Measurements from ENCODE around the gene ZBTB20.
A peak's percentile ranks its signal among the peaks of the same experiment; 100 is the strongest.

The ZBTB20 gene

DNA sequence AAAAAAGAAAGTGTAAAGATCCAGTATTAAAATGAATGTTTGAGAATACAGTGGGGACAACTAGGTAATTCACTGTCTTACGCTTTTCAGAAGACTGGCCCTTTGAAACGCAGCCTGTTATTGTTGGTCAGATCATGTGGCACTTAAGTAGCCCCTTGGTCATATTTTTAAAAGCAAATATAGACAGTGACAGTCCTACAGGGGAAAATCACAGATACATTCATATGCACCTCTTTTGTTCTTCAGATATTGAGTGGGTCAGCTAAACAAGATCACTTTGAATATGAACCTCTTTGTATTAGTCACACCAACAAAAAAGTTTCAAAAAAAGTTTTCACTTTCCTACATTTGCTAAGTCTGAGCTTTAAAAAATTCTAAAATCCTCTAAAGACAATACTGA, 817.3 kb downstream of the ZBTB20 start:
- peak overlapping the region; percentile 90 for H3K27ac Mint-ChIP-seq
- H3K9me3 Mint-ChIP-seq = peaks cover 2% of the 10 kb centered on the region
- DNase-seq (ENCODE audit: low spot score in 2 of 2) (no peak), ATAC-seq (peak; percentile 65)
- H3K4me3 Mint-ChIP-seq = peak overlapping the region; percentile 10
- peaks cover 17% of the 10 kb centered on the region for H3K36me3 Mint-ChIP-seq
- H3K4me1 Mint-ChIP-seq = peaks cover 71% of the 10 kb centered on the region

DNA sequence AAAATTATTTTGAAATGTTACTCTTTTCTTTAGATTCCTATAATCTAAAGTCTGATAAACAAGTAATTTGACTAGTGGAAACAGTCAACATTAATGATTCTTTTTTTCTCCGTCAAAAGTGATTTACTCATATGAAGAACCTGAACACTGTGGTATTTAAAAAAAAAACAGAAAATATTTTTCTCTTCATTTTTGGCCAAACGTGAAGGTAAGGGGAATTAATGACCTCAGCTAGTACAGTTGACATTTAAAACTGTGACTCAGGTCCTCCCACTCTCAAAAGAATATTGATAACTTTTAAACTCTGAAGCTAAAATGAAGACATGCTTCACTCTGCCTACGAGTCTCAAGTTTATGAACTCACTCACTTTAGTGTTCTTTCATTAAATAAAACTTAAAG, 818.7 kb downstream of the ZBTB20 start:
- Mint-ChIP-seq H3K4me3 (peak overlapping the region; percentile 61), H3K36me3 (peaks cover 17% of the 10 kb centered on the region), H3K4me1 (peaks cover 71% of the 10 kb centered on the region), H3K9me3 (peaks cover 2% of the 10 kb centered on the region), H3K27ac (peak overlapping the region; percentile 90)
- DNase-seq (ENCODE audit: low spot score in 2 of 2) (no peak), ATAC-seq (peak; percentile 68)

DNA sequence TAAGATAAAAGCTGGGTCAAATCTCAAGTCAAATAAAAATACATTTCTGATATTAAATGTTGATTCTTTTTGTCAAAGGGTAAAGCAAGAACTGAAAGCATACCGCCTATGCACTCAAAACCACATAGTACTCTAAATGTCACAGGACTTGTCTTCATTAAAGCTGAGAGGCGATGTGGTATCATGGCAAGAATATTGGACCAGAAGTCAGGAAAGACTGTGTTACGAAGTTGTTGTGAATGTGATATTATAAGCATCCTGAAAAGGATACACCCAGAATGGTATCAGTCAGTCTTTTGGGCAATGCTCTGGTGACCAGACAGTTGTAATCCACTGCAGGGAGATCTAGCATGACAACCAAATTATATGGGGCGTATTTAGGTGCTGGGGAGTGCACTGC, 819.4 kb downstream of the ZBTB20 start:
- peaks cover 2% of the 10 kb centered on the region for H3K9me3 Mint-ChIP-seq
- H3K4me1 Mint-ChIP-seq = peaks cover 69% of the 10 kb centered on the region
- no peak for DNase-seq (ENCODE audit: low spot score in 2 of 2)
- peak overlapping the region; percentile 90 for H3K27ac Mint-ChIP-seq
- peak overlapping the region; percentile 61 for H3K4me3 Mint-ChIP-seq
- ATAC-seq = no peak
- H3K36me3 Mint-ChIP-seq = peaks cover 17% of the 10 kb centered on the region

DNA sequence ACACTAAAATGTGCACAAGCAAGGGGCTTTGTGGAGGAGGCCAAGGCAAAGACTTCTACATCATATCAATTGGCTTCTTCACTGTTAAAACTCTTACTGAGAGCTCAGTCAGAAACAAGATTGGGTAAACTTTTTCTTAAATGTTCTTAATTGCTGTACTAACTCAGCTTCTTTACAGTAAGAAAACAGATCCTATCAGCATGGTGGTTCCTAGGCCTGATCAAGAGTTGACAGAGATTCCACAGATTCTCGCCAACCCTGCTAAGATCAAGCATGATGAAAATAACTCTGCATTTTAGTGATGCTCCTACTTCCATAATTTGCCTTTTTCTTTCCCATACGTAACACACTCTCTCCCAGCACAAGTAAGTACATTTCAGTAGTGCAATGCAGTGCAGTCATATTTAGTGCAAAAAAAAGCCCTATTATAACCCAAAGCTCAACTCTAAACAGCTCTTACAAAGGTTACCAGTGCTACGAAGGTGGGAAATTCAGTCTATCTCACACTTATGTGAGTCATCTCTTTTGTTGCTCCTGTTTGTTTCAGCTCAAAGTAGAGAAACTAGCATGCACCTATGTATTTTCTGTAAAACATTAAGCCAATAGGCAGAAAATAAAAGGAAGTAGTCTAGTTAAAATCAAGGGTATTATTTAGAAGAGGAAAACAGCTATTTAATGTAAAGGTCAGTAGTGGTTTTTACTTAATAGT, 823.4 kb downstream of the ZBTB20 start:
- Mint-ChIP-seq H3K36me3 (peaks cover 8% of the 10 kb centered on the region), H3K4me1 (peaks cover 74% of the 10 kb centered on the region), H3K27ac (peak overlapping the region; percentile 12), H3K9me3 (no peaks in the 10 kb centered on the region), H3K4me3 (peak overlapping the region; percentile 13)
- no peak for DNase-seq (ENCODE audit: low spot score in 2 of 2)
- ATAC-seq = peak; percentile 73

DNA sequence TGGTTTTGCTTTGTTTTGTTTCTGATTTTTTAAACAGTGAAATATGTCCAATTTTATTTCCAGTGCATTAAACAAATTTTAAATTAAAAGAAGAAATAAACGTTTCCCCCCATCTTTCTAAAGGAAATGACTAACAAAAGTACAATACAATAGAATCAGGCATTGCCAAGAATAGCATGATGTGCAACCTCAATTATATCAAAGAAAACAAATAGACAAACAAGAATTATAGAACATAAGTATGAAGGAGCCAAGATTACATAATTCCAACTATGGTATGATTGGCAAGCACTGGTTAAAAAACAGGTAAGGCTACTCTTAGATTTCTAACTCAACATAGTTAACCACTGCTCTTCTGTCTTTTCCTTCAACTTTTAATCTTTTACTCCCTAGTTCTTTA, 826.8 kb downstream of the ZBTB20 start:
- no peak overlapping the region for H3K4me3 Mint-ChIP-seq
- no peak overlapping the region for H3K27ac Mint-ChIP-seq
- H3K9me3 Mint-ChIP-seq = no peaks in the 10 kb centered on the region
- H3K4me1 Mint-ChIP-seq = peaks cover 84% of the 10 kb centered on the region
- H3K36me3 Mint-ChIP-seq = peaks cover 6% of the 10 kb centered on the region
- ATAC-seq = no peak
- no peak for DNase-seq (ENCODE audit: low spot score in 2 of 2)

DNA sequence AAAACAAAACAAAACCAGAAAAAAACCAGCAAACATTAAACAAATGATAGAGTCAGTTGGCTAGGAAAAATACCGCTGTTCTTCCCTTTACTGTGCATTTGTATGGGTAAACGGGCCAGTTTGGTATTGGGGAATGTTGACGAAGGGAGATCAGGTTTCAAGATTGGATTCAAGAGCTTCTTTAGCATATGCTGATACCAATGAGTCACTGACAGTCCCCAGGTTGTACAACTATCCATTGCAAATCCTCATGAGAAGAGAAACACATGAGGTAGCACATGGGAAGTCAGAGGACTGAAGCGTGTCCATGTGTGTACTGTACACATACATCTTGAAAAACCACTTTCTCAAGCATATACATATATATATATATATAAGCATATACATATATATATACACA, 827.6 kb downstream of the ZBTB20 start:
- Mint-ChIP-seq H3K36me3 (peaks cover 8% of the 10 kb centered on the region), H3K27ac (no peak overlapping the region), H3K4me3 (no peak overlapping the region), H3K4me1 (peaks cover 84% of the 10 kb centered on the region), H3K9me3 (no peaks in the 10 kb centered on the region)
- no peak for DNase-seq (ENCODE audit: low spot score in 2 of 2)
- no peak for ATAC-seq

DNA sequence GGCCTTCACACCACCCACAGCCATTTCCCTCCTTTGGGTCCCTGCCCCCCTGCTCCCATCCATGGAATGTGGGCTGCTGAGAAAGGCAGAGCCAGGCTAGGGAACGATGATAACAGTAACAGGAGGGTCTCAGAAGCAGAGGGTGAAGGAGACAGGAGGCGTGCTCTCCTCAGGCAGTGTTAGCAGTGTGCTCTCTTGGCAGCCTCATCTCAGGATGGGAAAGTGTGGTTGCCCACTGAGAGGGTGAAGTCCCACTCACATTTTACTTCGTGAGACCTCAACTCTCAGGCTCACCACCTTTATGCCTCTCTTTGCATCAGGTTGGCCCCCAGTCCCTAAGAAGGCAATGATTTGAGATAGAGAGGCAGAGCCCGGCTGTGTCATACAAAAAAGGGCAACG, 828.8 kb downstream of the ZBTB20 start:
- Mint-ChIP-seq H3K4me3 (peak overlapping the region; percentile 52), H3K27ac (peak overlapping the region; percentile 60), H3K9me3 (no peaks in the 10 kb centered on the region), H3K36me3 (peaks cover 20% of the 10 kb centered on the region), H3K4me1 (peaks cover 84% of the 10 kb centered on the region)
- ATAC-seq (peak; percentile 79), DNase-seq (ENCODE audit: low spot score in 2 of 2) (no peak)

DNA sequence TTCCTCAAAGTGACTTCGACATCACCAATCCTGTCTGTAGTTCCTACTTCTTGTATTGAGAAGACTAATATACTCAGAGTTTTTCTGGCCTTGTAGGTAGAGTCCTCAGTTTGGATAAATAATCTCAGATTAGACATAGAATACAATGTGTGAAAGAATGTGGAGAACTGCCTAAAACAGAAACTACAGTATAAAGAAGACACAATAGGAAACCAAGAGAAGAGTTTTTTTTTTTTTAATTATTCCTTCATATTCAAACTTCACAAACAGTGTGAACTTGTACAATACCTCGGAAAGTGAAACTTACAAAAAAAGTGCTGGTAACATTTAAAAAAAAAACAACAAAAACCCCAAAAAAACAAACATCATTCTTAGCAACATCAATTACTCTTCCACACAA, 832.8 kb downstream of the ZBTB20 start:
- Mint-ChIP-seq H3K36me3 (peaks cover 40% of the 10 kb centered on the region), H3K9me3 (no peaks in the 10 kb centered on the region), H3K4me3 (peak overlapping the region; percentile 3), H3K27ac (peak overlapping the region; percentile 64), H3K4me1 (peaks cover 73% of the 10 kb centered on the region)
- ATAC-seq = no peak
- no peak for DNase-seq (ENCODE audit: low spot score in 2 of 2)

DNA sequence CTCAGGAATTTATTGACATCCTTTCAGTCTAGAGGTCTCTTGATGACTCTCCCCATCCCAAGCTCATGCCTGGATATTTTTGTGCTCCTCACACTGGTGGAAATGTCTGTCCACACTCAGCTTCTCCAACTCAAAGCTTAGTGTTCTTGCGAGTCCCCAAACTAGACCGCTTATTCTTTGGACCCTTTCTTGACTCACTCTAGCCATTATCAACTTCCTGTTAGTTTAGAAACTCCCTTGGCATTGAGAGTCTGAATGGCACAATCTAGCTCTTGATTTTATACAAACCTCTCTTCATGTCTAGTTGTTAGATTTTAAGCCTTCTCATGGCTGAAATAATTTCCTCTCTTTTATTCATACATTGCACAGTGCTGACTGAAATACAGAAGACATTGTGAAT, 833.7 kb downstream of the ZBTB20 start:
- Mint-ChIP-seq H3K36me3 (peaks cover 45% of the 10 kb centered on the region), H3K9me3 (no peaks in the 10 kb centered on the region), H3K4me3 (peak overlapping the region; percentile 3), H3K4me1 (peaks cover 74% of the 10 kb centered on the region), H3K27ac (peak overlapping the region; percentile 64)
- peak; percentile 29 for ATAC-seq
- DNase-seq (ENCODE audit: low spot score in 2 of 2) = no peak

DNA sequence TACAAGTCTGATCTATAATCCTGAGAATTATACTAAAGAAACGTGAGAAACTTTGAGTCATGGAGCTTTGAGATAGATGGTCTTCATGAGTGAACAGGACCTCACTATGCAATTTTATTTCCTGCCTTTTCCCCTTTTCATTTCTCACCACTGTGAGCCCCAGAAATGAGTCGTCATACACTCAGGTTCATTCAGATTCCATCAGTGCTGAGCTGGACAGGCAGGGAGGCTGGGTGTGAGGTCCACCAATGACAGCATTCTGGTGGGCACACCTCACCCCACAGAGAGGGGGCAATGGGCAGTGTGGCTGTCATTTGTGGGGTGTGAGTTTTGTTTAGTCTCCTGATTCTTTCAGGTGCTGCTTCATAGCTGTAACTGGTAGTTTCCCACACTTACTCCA, 836.4 kb downstream of the ZBTB20 start:
- peak; percentile 39 for ATAC-seq
- H3K36me3 Mint-ChIP-seq = peaks cover 62% of the 10 kb centered on the region
- H3K27ac Mint-ChIP-seq = peak overlapping the region; percentile 77
- no peak for DNase-seq (ENCODE audit: low spot score in 2 of 2)
- H3K4me1 Mint-ChIP-seq = peaks cover 69% of the 10 kb centered on the region
- H3K9me3 Mint-ChIP-seq = no peaks in the 10 kb centered on the region
- H3K4me3 Mint-ChIP-seq = no peak overlapping the region

DNA sequence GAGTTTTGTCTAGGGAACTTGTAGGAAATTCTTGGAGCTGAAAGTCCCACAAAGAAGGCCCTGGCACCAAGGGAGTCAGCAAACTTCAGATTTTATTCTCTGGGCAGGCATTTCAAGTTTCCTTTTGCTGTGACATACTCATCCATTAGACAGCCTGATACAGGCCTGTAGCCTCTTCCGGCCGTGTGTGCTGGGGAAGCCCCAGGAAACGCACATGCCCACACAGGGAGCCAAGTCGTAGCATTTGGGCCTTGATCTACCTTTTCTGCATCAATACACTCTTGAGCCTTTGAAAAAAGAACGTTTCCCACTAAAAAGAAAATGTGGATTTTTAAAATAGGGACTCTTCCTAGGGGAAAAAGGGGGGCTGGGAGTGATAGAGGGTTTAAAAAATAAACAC, 838.3 kb downstream of the ZBTB20 start:
- Mint-ChIP-seq H3K4me1 (peaks cover 66% of the 10 kb centered on the region), H3K4me3 (peak overlapping the region; percentile 59), H3K27ac (peak overlapping the region; percentile 93), H3K9me3 (no peaks in the 10 kb centered on the region), H3K36me3 (peaks cover 72% of the 10 kb centered on the region)
- DNase-seq (ENCODE audit: low spot score in 2 of 2) (no peak), ATAC-seq (peak; percentile 86)

DNA sequence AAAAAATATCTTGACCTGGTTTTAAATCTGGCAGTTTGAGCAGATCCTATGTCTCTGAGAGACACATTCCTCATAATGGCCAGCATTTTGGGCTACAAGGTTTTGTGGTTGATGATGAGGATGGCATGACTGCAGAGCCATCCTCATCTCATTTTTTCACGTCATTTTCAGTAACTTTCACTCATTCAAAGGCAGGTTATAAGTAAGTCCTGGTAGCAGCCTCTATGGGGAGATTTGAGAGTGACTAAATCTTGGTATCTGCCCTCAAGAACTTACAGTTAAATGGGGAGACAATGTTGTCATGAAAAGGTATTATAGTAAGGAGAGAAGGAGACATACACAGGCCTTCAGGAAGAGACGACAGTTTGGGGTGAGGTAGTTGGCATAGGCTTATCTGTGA, 838.7 kb downstream of the ZBTB20 start:
- Mint-ChIP-seq H3K4me3 (peak overlapping the region; percentile 59), H3K27ac (peak overlapping the region; percentile 93), H3K4me1 (peaks cover 62% of the 10 kb centered on the region), H3K9me3 (no peaks in the 10 kb centered on the region), H3K36me3 (peaks cover 71% of the 10 kb centered on the region)
- ATAC-seq (peak; percentile 76), DNase-seq (ENCODE audit: low spot score in 2 of 2) (no peak)

DNA sequence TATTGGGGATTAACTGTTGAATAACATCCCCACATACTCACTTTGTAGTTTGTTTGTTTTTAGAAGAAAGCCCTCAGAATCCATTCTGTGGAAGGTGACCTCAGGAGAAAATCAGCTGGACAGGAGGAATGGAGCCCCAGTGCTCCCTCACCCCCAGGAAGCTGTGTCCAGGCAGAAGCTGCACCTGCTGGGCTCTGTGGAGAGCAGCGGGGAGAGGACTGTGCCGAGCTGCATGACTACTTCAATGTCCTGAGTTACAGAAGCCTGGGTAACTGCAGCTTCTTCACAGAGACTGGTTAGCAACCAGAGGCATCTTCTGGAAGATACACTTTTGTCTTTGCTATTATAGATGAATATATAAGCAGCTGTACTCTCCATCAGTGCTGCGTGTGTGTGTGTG, 839.3 kb downstream of the ZBTB20 start:
- DNase-seq (ENCODE audit: low spot score in 2 of 2) (no peak), ATAC-seq (no peak)
- peaks cover 60% of the 10 kb centered on the region for H3K4me1 Mint-ChIP-seq
- no peaks in the 10 kb centered on the region for H3K9me3 Mint-ChIP-seq
- peak overlapping the region; percentile 59 for H3K4me3 Mint-ChIP-seq
- H3K36me3 Mint-ChIP-seq = peaks cover 67% of the 10 kb centered on the region
- H3K27ac Mint-ChIP-seq = peak overlapping the region; percentile 93

DNA sequence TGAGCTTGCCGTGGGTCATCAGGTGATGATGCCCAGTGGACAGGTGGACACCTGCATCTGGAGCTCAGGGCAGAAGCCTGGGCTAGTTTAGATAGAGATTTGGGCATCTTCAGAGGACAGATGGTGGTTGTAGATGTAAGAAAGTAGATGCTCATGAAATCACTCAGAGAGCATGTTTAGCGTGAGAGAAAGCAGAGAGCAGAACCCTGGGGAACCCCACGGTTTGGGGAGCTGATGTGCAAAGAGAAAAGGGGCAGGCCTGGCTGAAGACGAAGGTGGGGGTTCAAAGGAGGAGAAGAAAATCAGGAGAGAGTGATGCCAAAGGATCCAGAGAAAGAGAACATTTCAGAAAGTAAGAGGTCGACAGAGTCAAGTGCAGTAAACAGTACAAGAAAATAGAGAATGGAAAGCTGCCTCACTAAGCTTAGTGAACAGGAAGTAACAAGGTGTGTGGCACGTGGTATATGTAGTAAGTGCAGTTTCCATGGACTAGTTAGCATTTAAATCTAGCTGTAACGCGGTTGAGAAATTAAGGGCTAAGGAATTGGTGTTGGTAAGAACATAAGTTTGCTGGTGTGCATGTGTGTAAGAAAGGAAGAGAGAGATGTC, 839.8 kb downstream of the ZBTB20 start:
- Mint-ChIP-seq H3K36me3 (peaks cover 67% of the 10 kb centered on the region), H3K4me1 (peaks cover 60% of the 10 kb centered on the region), H3K9me3 (no peaks in the 10 kb centered on the region), H3K27ac (peak overlapping the region; percentile 93), H3K4me3 (peak overlapping the region; percentile 59)
- ATAC-seq = peak; percentile 63
- DNase-seq (ENCODE audit: low spot score in 2 of 2) = peak in 1 of 2 donors; percentile 75

DNA sequence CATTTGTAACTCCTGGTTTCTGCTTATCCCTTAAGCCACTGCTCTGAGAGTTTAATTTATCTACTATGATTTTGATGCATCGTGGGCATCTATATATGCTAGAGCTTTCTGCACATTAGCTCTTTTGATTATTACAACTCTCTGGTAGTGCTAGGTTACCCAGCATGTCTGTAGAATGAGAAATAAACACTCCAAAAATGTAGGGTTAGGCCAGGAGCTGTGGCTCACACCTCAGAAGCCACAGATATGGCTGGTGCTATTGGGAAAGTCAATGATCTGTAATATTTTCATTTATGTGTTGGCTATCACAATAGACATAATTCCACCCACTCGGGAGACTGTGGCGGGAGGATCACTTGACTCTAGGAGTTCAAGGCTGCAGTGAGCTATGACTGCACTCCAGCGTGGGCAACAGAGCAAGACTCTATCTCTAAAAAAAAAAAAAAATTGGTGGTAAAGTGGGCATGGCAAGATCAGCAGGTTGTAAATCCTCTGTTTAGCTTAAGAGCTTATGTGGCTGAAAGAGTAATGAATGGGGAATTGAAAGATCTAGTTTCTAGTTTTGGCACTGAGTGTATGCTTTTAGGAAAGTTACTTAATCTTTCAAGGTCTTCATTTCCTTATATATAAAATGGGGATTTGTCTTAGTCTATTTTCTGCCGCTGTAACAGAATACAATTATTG, 847.0 kb downstream of the ZBTB20 start:
- ATAC-seq = no peak
- peaks cover 51% of the 10 kb centered on the region for H3K4me1 Mint-ChIP-seq

DNA sequence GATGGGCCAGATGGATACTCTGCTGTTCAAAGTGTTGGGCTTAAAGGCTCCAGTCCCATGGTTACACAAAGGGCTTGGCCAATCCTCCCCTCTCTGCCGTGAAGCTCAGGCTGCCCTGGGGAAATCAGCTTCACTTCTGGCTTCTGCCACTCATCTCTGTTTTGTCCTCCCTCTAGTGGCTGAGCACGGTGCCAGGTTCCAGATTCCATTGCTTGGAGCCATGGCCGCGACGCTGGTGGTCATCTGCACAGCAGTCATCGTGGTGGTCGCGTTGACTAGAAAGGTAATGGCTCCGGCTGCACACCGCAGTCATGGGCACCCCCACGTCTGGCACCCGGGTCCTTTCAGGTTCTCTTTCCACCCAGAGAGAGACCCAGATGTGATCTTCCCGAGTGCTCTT, 847.7 kb downstream of the ZBTB20 start:
- ATAC-seq = peak; percentile 66
- DNase-seq (ENCODE audit: low spot score in 2 of 2) = no peak
- H3K4me1 Mint-ChIP-seq = peaks cover 53% of the 10 kb centered on the region
- peak overlapping the region; percentile 76 for H3K27ac Mint-ChIP-seq
- no peaks in the 10 kb centered on the region for H3K9me3 Mint-ChIP-seq
- H3K36me3 Mint-ChIP-seq = peaks cover 75% of the 10 kb centered on the region
- peak overlapping the region; percentile 70 for H3K4me3 Mint-ChIP-seq

More for the DNA sequence above, 847.0 kb downstream of the ZBTB20 start:
- Mint-ChIP-seq H3K4me3 (peak overlapping the region; percentile 70), H3K9me3 (no peaks in the 10 kb centered on the region), H3K27ac (peak overlapping the region; percentile 76), H3K36me3 (peaks cover 79% of the 10 kb centered on the region)
- no peak for DNase-seq (ENCODE audit: low spot score in 2 of 2)
